GM13977 (cell line): ENCODE data around the gene TMCC2.

Experiments
- DNase-seq: peaks from one replicate; pipeline ENCODE4 v3.0.0; 2012; ENCODE audit warnings: low spot score
- in situ Hi-C: fragments of 300-500 bp; cut with MboI; formaldehyde crosslinking; loops from one replicate; pipeline ENCODE4 v1.12.0; 2022; ENCODE audit warnings: low sequenced_read_pairs, low pct_unique_long_range_greater_than_20kb, mixed read lengths, inconsistent platforms; ENCODE audit not compliant: unreplicated experiment
- TF ChIP-seq, protein P1 (sequence below): IDR thresholded peaks from 2 replicates; pipeline ENCODE4 v1.5.1; 2012; ENCODE audit warnings: mild to moderate bottlenecking, control low read depth; ENCODE audit not compliant: insufficient read depth; ENCODE audit errors: extremely low read depth, missing control alignments

Gene TMCC2

DNA sequence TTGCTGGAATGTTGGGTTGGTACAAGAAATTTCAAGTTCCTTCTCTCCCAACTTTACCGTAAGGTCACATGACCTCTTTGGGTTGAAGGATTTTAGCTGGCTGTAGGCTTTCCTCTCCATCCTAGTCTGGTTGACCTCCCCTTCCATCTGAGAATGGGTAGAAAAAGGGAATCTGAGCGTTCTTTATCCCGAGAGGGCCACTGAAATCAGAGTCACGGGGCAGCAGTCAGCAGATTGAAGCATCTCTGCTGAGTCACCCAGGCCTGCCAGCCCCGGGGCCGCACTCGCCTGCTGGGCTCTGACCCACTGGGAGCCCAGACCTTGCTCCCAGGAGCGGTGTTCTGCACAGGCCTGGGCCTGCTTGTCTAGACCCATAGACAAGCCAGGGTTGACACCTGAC is 31.0 kb downstream of the TMCC2 start:
- peak; percentile 15 for DNase-seq
- TF ChIP-seq, protein P1, sequence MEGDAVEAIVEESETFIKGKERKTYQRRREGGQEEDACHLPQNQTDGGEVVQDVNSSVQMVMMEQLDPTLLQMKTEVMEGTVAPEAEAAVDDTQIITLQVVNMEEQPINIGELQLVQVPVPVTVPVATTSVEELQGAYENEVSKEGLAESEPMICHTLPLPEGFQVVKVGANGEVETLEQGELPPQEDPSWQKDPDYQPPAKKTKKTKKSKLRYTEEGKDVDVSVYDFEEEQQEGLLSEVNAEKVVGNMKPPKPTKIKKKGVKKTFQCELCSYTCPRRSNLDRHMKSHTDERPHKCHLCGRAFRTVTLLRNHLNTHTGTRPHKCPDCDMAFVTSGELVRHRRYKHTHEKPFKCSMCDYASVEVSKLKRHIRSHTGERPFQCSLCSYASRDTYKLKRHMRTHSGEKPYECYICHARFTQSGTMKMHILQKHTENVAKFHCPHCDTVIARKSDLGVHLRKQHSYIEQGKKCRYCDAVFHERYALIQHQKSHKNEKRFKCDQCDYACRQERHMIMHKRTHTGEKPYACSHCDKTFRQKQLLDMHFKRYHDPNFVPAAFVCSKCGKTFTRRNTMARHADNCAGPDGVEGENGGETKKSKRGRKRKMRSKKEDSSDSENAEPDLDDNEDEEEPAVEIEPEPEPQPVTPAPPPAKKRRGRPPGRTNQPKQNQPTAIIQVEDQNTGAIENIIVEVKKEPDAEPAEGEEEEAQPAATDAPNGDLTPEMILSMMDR: no peak
- in situ Hi-C loops: loop anchor here (25.0 kb wide), 1 partner anchor 271 kb away; no protein-coding TSS in a partner anchor

DNA sequence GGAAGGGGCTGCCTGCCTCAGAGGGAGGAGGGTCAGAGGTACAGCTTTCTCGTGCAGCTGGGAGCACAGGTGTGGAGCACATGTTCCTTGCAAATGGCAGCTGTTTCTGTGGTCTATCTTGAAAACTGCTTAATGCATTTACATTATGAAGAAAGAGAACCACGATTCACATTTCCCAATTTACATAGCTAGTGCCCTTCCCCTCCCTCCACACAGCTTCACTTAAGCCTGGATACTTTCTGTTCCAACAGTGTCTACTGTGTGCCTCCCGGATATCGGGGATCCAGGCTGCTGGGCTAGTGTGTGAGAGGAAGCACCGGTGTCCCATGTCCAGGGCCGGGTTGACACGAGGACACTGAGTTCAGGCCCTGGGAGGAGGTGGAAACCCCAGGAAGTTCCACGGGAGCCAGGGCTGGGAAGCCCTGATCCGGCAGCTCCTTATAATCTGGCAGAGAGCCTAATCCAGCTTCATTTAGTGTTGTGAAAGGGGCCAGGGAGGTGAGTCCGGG is 31.6 kb downstream of the TMCC2 start:
- in situ Hi-C loops: loop anchor here (25.0 kb wide), 1 partner anchor 272 kb away; no protein-coding TSS in a partner anchor
- no peak for DNase-seq
- TF ChIP-seq, protein P1: no peak

DNA sequence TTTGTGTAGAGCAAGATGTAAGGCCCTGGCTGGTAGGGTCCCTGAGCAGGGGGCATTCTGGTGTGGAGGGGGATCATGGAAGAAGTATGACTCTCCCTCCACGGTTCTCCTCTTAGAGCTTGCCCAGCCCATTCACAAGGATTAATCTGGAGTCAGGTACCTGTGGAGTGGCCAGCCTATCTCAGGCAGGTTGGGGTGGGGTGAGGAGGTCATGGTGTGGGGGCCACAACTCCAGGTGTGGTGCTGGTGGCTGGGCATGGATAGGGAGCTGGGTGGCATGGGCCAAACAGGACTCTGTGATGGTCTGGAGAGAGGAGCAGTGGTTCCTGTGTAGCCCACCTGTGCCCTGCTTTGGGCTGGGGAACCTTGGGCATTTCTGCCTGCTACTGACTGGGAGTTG is 32.3 kb downstream of the TMCC2 start:
- in situ Hi-C loops: loop anchor here (25.0 kb wide), 1 partner anchor 273 kb away; no protein-coding TSS in a partner anchor
- TF ChIP-seq, protein P1: no peak

DNA sequence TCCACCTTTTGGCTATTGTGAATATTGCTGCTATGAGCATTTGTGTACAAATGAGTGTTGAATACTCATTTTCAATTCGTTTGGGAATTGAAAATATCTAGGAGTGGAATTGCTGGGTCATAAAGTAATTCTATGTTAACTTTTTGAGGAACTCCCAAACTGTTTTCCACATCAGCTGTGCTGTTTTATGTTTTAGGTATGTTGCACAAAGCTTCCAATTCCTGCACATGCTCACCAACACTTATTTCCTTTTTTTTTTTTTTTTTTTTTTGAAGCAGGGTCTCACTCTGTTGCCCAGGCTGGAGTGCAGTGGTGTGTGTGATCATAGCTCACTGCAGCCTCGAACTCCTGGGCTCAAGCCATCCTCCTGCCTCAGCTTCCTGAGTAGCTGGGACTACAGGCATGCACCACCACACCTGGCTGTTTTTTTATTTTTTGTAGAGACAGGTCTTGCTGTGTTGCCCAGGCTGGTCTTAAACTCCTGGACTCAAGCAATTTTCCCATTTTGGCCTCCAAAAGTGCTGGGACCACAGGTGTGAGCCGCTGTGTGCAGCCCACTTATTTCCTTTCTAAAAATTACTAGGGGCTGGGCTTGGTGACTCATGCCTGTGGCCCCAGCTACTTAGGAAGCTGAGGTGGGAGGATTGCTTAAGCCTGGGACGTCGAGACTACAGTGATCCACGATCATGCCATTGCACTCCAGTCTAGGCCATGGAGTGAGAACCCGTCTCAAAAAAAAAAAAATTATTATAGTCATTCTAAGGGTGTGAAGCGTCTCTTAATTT is 33.4 kb downstream of the TMCC2 start:
- in situ Hi-C loops: loop anchor here (25.0 kb wide), 1 partner anchor 274 kb away; no protein-coding TSS in a partner anchor
- TF ChIP-seq, protein P1: no peak
- no peak for DNase-seq

More for the DNA sequence above, 32.3 kb downstream of the TMCC2 start:
- no peak for DNase-seq

DNA sequence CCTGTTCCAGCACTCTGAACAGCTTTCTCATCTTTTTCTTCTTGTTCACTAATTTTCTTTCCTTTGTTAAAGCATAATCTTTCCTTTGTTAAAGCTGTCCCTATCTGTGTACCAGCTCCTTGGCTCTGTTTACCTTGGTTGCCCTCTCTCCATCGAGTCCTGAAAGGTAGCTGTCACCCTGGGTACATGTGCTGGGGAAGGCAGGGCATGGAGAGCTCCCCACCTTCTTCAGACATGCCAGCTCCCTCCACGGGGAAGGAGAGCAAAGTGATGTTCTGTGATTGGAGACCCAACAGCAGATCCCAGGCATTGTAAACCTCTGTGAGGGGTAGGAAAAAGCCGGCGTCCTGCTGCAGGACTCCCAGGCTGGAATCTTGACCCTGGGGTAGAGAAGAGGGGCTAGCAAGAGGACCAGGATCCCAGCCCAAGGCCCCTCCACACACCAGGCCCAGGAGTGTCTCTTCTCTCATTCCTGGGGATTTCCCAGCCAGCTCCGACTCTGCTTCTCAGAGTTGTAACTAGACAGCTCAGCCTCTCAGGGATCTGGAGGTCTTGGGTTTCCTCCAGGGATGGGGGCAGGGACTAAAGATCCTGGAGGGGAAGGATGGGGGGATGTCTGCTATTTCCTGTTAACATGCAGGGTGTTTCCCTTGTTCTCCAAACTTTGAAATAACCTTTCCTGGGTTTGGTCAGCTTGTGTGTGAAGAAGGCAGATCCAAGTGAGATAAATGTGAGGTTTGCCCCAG is 34.4 kb downstream of the TMCC2 start:
- in situ Hi-C loops: loop anchor here (25.0 kb wide), 1 partner anchor 275 kb away; no protein-coding TSS in a partner anchor
- TF ChIP-seq, protein P1: no peak
- DNase-seq: no peak

DNA sequence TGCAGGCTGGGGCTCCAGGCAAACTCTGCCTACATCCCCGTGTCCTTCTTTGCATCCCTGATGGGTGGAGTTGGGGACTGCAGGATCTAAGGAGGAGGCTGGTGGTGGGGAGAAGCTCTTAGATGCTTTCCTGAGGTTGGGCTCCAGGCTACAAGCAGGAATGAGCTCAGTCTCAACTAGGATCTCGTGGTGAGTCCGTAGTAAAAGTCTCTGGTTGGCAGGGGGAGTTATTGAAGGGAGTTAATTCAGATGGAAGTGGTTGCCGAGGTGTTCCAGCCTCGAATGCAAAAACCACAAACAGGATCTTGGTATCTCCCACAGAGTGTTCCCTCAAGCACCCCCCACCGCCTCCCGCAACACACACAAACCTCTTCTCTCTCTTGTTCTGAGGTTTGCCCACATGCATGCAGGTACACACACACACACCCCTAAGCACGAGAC is 35.0 kb downstream of the TMCC2 start:
- TF ChIP-seq, protein P1: no peak
- no peak for DNase-seq
- in situ Hi-C loops: loop anchor here (25.0 kb wide), 1 partner anchor 275 kb away; no protein-coding TSS in a partner anchor
